ENCODE data around the gene COL18A1. TPM values are rescaled to one million over a fixed set of nuclear protein-coding genes. Genes with fewer than 3 reads are reported as not detected.

COL18A1 gene
- total RNA-seq, 1 experiment from 2014 or later: 676 TPM

DNA sequence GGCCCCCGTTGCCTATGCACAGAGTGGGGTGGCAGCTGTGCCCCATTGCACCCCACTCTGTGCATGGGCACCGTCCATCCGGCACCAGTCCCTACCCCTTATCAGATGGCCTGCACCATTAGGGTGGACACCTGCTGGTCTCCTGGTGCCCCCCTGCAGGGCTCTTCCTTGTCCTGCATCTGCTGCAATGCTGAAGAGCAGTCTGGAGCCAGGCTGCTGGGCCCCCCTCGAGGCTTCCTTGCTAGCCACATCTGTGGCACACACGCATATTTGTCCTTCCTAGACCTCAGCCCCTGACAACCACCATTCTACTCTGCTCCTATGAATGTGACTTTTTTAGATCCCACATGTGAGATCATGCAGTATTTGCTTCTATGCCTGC is 56.4 kb downstream of the COL18A1 start:
- Histone ChIP-seq H3K4me3 (ENCODE audit: low read depth in 2 of 2, low read length in 2 of 2) (no peak overlapping the region), H3K4me1 (ENCODE audit: control insufficient read depth, insufficient read depth, low read length) (peaks cover 91% of the 10 kb centered on the region), H3K27ac (ENCODE audit: low read length) (peak overlapping the region; percentile 84), H3K36me3 (ENCODE audit: control insufficient read depth, insufficient read depth, low read length) (no peaks in the 10 kb centered on the region), H3K27me3 (ENCODE audit: control insufficient read depth, insufficient read depth, low read length) (no peaks in the 10 kb centered on the region), H3K9me3 (ENCODE audit: control insufficient read depth, insufficient read depth, low read depth, low read length) (no peaks in the 10 kb centered on the region)
- intact Hi-C loops (cut with micrococcal nuclease; ENCODE audit: unreplicated experiment) (loop anchor here (10.0 kb wide), 1 partner anchor 47 kb away; no protein-coding TSS in a partner anchor), in situ Hi-C loops (cut with HindIII; ENCODE audit: low pct_unique_long_range_greater_than_20kb, low sequenced_read_pairs) (no loop called here)
- TF ChIP-seq SIN3A (IDR thresholded peaks at IDR 0.05; ENCODE audit: borderline replicate concordance, insufficient read depth, low read depth, low read length) (no peak), TCF7L2 (IDR thresholded peaks at IDR 0.05; ENCODE audit: low read depth, low read length) (no peak), POLR2AphosphoS5 (IDR thresholded peaks at IDR 0.05; ENCODE audit: low read depth, low read length) (no peak)
- TF ChIP-seq, protein P1, sequence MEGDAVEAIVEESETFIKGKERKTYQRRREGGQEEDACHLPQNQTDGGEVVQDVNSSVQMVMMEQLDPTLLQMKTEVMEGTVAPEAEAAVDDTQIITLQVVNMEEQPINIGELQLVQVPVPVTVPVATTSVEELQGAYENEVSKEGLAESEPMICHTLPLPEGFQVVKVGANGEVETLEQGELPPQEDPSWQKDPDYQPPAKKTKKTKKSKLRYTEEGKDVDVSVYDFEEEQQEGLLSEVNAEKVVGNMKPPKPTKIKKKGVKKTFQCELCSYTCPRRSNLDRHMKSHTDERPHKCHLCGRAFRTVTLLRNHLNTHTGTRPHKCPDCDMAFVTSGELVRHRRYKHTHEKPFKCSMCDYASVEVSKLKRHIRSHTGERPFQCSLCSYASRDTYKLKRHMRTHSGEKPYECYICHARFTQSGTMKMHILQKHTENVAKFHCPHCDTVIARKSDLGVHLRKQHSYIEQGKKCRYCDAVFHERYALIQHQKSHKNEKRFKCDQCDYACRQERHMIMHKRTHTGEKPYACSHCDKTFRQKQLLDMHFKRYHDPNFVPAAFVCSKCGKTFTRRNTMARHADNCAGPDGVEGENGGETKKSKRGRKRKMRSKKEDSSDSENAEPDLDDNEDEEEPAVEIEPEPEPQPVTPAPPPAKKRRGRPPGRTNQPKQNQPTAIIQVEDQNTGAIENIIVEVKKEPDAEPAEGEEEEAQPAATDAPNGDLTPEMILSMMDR (IDR thresholded peaks at IDR 0.05): no peak
- TF ChIP-seq, protein P2, sequence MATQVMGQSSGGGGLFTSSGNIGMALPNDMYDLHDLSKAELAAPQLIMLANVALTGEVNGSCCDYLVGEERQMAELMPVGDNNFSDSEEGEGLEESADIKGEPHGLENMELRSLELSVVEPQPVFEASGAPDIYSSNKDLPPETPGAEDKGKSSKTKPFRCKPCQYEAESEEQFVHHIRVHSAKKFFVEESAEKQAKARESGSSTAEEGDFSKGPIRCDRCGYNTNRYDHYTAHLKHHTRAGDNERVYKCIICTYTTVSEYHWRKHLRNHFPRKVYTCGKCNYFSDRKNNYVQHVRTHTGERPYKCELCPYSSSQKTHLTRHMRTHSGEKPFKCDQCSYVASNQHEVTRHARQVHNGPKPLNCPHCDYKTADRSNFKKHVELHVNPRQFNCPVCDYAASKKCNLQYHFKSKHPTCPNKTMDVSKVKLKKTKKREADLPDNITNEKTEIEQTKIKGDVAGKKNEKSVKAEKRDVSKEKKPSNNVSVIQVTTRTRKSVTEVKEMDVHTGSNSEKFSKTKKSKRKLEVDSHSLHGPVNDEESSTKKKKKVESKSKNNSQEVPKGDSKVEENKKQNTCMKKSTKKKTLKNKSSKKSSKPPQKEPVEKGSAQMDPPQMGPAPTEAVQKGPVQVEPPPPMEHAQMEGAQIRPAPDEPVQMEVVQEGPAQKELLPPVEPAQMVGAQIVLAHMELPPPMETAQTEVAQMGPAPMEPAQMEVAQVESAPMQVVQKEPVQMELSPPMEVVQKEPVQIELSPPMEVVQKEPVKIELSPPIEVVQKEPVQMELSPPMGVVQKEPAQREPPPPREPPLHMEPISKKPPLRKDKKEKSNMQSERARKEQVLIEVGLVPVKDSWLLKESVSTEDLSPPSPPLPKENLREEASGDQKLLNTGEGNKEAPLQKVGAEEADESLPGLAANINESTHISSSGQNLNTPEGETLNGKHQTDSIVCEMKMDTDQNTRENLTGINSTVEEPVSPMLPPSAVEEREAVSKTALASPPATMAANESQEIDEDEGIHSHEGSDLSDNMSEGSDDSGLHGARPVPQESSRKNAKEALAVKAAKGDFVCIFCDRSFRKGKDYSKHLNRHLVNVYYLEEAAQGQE (IDR thresholded peaks at IDR 0.05; ENCODE audit: insufficient read depth in 1 of 2, low read depth in 2 of 2, low read length in 1 of 2): no peak
- DNase-seq (ENCODE audit: low read depth, low spot score) (no peak), ATAC-seq (no peak; the same call in 1 of the 2 replicates)
- BruUV-seq (replicated peaks): no TSS peak
- ChIA-PET POLR2A (no interaction called here), CTCF (no interaction called here)

DNA sequence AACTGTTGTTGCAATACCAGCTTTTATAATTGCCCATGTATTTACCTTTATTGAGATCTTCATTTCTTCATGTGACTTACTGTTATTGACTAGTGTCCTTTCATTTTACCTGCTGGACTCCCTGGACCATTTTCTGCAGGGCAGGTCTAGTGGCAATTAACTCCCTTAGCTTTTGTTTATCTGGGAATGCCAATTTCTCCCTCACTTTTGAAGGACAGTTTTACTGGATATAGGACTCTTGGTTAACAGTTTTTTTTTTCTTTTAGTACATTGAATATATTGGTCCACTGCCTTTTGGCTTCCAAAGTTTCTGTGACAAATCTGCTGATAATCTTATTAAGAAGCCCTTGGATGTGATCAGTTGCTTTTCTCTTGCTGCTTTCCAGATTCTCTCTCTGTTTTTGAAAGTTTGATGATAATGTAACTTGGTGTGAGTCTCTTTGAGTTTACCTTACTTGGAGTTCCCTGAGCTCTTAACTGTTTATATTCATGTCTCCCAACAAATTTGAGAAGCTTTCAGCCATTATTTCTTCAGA is 56.9 kb downstream of the COL18A1 start:
- TF ChIP-seq, protein P2 (IDR thresholded peaks at IDR 0.05; ENCODE audit: insufficient read depth in 1 of 2, low read depth in 2 of 2, low read length in 1 of 2): no peak
- Histone ChIP-seq H3K4me1 (ENCODE audit: control insufficient read depth, insufficient read depth, low read length) (peaks cover 94% of the 10 kb centered on the region), H3K27ac (ENCODE audit: low read length) (peak overlapping the region; percentile 84), H3K36me3 (ENCODE audit: control insufficient read depth, insufficient read depth, low read length) (no peaks in the 10 kb centered on the region), H3K27me3 (ENCODE audit: control insufficient read depth, insufficient read depth, low read length) (no peaks in the 10 kb centered on the region), H3K9me3 (ENCODE audit: control insufficient read depth, insufficient read depth, low read depth, low read length) (no peaks in the 10 kb centered on the region), H3K4me3 (ENCODE audit: low read depth in 2 of 2, low read length in 2 of 2) (no peak overlapping the region)
- CTCF ChIA-PET: no interaction called here
- DNase-seq (ENCODE audit: low read depth, low spot score): no peak
- in situ Hi-C loops (cut with HindIII; ENCODE audit: low pct_unique_long_range_greater_than_20kb, low sequenced_read_pairs): no loop called here
- POLR2A ChIA-PET: no interaction called here
- no peak for ATAC-seq
- intact Hi-C loops (cut with micrococcal nuclease; ENCODE audit: unreplicated experiment): loop anchor here (10.0 kb wide), 1 partner anchor 47 kb away; no protein-coding TSS in a partner anchor
- BruUV-seq (replicated peaks): no TSS peak

Data from Panc1 (cell line).